WI38 (cell line): ENCODE results near the gene VTI1A.

ENCODE experiments used
- H3K4me3 ChIP-seq: 2 replicates; pipeline ENCODE4 v1.5.1; 2011; ENCODE audit warnings: low read depth, mild to moderate bottlenecking, control low read depth, low read length
- TF ChIP-seq, protein P1 (sequence below): IDR thresholded peaks from 2 replicates; pipeline ENCODE4 v1.5.1; 2012; ENCODE audit warnings: low read depth, mild to moderate bottlenecking, control low read depth, low read length

VTI1A gene

DNA sequence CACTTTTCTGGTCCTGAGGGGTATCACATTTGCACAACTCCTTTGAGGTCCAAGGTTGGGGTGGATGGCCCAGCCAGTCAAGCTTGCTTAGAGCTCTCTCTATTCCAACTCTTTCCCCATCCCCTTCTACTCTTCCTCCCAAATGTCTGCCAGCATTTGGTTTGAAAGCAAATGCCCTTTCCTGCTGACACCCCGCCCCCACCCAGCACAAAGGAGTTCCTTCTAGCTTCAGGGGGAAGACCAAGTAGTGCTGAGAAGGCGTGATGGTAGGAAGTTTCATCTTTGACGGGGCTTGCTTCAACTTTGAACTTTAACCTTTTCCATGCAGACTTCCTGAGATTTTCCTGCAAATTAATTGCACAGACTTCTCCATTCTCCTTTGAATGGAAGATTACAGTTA lies 365.6 kb downstream of the VTI1A start:
- TF ChIP-seq, protein P1, sequence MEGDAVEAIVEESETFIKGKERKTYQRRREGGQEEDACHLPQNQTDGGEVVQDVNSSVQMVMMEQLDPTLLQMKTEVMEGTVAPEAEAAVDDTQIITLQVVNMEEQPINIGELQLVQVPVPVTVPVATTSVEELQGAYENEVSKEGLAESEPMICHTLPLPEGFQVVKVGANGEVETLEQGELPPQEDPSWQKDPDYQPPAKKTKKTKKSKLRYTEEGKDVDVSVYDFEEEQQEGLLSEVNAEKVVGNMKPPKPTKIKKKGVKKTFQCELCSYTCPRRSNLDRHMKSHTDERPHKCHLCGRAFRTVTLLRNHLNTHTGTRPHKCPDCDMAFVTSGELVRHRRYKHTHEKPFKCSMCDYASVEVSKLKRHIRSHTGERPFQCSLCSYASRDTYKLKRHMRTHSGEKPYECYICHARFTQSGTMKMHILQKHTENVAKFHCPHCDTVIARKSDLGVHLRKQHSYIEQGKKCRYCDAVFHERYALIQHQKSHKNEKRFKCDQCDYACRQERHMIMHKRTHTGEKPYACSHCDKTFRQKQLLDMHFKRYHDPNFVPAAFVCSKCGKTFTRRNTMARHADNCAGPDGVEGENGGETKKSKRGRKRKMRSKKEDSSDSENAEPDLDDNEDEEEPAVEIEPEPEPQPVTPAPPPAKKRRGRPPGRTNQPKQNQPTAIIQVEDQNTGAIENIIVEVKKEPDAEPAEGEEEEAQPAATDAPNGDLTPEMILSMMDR, result no peak
- H3K4me3 ChIP-seq, result peak overlapping the region; percentile 8; the same call in 1 of the 2 replicates

DNA sequence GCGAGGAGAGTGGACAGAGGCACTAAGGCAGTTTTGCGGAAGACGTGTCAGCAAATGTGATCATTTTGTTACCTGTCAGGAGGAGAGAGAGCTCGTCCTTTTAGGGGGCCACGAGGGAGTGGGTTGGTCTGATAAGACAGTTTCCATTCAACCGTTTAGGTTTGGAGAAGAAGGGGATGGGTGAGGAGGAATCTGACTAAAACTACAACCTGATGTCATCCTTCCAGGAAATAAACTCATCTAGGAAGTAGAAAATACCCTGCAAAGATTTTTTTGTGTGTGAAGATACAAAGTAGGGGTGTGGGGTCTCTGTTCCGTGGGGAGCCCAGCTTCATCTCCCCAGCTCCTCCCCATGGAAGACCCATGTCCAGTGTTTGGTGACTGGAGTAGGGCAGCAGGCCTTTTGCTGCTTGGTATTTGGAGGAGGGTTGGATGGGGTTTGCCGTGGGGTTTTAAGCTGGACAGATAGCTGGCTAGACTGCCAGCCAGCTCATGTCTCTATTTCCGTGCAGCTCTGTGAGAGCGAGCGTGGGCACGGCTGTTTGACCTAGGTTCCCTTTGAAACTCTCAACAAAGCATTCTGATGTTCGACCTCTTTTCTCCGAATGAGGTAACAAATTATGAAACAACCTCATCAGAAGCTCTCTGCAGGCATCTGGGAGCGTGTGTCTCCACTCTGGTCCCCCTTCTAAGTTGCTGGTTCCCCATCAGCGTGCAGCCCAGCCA lies 367.0 kb downstream of the VTI1A start:
- H3K4me3 ChIP-seq, result no peak overlapping the region
- TF ChIP-seq, protein P1, result no peak

DNA sequence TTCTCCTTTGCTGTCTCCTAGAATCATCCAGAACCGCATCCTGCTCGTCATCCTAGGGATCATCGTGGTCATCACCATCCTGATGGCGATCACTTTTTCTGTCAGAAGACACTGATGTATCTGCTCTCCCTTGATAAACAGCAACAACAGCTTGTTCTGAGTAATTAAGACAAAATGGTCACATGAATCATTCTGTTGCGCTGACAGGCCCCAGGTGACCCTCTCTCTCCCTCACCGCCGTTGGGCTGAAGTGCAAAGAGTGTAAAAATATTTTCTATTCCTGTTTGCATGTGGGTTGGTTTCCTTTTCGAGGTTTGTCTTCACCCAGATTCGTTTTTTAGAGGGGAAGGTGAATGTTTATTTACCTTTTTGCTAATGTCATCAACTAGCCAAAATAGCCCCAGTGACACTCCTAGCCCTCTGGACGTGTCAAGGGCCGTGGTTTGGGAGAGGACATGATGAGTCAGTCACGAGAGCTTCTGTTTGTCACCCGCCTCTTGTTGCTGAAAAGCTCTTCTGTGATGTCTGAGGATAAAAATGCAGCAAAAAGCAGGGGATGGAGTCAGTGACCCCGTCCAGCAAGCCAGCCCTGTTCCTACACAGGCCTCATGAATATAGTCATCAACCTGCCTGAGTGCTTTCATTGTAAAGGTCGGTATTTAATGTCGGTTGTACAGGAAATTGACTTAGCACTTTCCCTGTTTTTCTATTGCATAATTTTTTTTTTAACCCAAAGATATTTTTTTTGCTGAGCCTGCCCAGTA lies 368.4 kb downstream of the VTI1A start:
- H3K4me3 ChIP-seq, result no peak overlapping the region
- TF ChIP-seq, protein P1, result no peak

DNA sequence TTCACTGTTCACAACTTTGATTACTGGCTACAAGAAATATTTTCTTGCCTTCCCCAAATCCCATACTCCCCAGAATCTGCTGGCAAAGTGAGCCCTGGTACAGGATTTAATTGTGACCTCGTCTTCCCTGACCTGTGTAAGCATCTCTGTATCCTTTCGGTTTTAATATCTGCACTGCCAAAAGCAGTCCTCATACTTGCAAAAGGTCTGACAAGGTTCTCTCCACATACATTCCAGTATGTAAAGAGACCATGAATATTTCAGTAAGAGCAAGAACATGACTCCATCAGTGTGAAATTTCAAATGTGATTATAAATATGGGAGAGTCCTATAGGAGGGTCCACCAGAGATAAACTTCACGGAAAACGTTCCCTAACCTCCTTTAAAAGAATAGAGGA lies 369.0 kb downstream of the VTI1A start:
- TF ChIP-seq, protein P1, result no peak
- H3K4me3 ChIP-seq, result no peak overlapping the region

DNA sequence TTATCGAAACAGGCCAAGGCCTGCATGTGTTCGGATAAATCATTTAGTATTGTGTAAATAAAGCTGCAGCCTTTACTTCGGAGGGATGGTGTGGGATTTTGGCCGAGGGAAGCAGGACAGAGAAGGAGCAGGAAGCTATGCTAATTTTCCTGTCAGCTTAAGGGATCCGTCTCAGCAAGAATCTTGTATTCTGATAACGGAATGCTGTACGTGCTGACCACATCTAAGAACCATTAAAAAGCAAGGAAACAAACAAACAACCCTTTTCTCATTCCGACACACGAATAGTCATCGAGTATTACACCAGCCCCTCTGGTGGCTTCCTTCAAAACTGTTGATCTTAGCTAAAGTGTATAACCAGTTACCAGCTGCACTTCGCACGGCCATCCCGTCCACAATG lies 369.9 kb downstream of the VTI1A start:
- TF ChIP-seq, protein P1, result no peak
- H3K4me3 ChIP-seq, result no peak overlapping the region

DNA sequence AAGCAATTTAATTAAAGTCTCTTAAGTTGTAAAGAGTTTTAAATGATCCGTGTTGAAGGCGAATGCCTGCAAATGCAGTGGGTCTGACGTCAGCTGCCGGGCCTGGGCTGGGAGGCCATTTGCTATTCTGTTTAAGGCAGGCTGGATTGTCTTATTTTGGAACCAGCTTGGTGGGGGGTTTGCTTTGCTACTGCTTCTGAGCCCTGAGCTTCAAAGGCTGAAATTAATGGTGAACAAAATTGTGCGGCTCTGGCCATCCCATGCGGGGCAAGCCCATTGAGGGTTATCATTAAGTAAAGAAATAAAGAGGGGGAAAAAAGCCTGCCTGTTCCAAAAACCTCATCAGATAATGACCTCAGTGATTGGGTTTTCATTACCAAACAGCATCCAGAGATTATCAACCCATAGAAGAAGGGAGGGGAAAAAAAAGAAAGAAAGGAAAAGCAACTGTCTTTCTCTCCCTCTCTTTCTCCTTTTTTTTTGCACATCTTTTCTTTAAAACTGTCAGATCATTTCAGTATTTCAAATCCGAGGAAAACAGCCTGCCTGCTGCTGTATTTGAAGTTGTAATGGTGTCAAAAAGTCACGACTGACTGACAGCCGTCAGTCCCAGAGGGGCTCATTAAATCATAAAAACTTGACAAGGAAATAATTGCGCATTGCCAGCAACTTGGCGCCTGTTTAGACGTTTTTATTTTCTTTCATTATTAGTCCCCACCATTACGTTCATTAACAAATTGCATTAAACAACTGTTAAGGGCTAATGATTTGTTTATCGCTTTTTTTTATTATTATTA lies 371.2 kb downstream of the VTI1A start:
- TF ChIP-seq, protein P1, result no peak
- H3K4me3 ChIP-seq, result no peak overlapping the region
